ENCODE data around the gene PRIMA1. TPM values are rescaled to one million over a fixed set of nuclear protein-coding genes. Genes with fewer than 3 reads are reported as not detected.
A peak's percentile ranks its signal among the peaks of the same experiment; 100 is the strongest.

PRIMA1 gene
- total RNA-seq, 1 donor from 2014 or later: 8.4 TPM

- ATAC-seq (ENCODE audit: poor library complexity) (no peak), DNase-seq (no peak)
- intact Hi-C loops (cut with DNase I): no loop called here
Measured at GRCh38 chr14:93720981-93721483, 67.3 kb downstream of the PRIMA1 start.

DNA sequence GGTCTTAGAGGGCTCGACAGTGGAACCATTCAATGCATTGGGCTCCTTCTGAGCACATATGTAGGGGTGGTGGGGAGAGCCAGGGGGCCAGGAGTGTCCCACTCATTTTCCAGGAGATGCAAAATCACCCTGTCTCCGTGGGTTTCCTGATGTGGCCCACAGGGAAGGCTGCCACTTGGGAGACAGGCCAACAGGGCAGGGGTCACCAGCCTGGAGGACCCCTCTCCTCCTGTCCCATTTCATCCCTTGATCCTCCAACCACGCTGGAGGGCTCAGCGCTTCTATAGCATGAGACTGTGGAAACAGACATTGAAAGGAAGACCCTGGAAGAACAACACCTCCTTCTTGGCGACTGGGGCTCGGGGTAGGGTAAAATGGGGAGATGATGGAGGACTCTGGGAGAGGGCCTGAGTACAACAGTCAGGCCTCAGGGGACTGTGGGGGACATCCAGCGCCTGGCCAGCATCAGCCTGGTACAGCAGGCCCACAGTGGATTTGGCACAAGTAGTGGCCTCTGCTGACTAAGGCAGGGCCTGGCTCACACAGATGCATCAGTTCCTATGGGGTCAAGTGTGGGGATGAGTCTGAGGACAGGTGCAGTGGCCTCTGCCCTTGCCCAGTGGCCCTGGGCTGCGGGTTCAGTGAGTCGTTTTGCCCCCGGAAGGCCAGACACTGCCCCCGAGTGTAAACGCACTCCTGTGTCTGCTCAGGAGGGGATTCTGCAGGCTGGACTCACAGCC, 68.0 kb downstream of the PRIMA1 start:
- intact Hi-C loops (cut with DNase I): no loop called here
- DNase-seq (no peak), ATAC-seq (ENCODE audit: poor library complexity) (no peak)

GRCh38 chr14:93719256-93719655, 69.0 kb downstream of the PRIMA1 start:
- intact Hi-C loops (cut with DNase I): no loop called here
- no peak for ATAC-seq (ENCODE audit: poor library complexity)
- DNase-seq: no peak

DNA sequence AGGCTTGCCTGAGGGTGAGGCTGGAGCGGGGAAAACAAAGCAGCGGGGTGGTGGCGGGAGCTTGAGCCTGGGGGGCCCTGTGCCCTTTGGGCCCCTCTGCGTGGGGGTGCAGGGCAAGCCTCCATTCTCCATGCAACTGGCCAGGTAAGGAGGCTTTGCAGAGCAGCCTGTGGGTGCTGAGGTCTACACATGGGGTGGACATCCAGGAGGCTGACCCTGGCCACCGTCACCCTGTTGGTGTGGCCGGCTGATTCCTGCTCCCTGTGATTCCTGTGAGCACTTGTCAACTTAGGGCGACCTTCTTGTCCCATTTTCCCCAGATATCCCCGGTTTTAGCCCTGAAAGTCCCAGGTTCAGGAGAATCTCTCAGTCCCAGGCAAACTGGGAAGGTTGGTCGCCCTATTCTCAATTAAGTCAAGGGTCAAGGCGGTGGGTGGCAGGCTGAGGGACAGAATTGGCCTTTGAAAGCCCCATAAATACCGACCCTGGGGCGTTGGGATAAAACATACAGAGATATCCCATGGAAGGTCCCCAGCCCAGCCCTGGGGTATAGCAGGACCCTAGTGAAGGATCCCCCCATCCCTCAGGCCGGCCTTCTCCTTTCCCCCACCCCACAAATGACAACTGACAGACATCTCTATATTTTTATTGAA, 70.5 kb downstream of the PRIMA1 start:
- intact Hi-C loops (cut with DNase I): no loop called here

GRCh38 chr14:93716746-93717667, 71.3 kb downstream of the PRIMA1 start:
- DNase-seq (no peak), ATAC-seq (ENCODE audit: poor library complexity) (no peak)
- intact Hi-C loops (cut with DNase I): no loop called here

More for the DNA sequence above, 70.5 kb downstream of the PRIMA1 start:
- DNase-seq (no peak), ATAC-seq (ENCODE audit: poor library complexity) (peak; percentile 12)

DNA sequence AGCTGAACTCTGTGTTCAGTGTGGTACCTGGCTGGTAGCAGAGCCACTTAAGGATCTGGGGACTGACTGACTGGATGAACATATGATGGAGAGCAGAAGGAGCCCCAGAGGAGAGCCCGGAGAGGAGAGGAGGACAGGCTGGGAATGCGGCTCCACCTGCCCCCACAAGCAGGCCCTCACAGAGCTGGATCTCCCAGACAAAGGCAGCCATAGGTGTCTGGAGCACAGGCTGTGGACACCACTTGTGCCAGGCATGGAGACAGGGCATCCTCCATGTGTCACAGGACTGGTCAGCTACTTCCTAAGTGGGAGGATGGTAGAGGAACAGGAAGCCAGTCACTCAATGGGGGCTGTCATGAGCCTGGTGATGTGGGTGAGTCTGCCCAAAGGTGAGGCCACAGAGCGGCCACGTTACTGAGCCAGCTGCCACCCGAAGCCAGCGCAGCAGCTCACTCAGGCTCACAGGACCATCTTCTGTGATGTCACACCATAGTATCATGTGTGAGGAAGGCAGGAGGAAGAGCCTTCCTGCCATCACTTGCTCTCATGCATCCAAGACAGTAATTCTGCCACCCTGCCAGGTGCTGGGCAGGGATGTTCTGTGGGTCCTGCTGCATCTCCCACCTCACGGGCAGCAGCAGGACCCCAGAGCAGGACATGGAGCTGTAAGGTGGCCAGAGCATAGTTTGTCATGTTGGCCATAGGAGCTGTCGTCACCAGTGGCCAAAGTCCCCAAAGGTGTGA, 72.1 kb downstream of the PRIMA1 start:
- intact Hi-C loops (cut with DNase I): no loop called here
- ATAC-seq (ENCODE audit: poor library complexity) (no peak), DNase-seq (no peak)

DNA sequence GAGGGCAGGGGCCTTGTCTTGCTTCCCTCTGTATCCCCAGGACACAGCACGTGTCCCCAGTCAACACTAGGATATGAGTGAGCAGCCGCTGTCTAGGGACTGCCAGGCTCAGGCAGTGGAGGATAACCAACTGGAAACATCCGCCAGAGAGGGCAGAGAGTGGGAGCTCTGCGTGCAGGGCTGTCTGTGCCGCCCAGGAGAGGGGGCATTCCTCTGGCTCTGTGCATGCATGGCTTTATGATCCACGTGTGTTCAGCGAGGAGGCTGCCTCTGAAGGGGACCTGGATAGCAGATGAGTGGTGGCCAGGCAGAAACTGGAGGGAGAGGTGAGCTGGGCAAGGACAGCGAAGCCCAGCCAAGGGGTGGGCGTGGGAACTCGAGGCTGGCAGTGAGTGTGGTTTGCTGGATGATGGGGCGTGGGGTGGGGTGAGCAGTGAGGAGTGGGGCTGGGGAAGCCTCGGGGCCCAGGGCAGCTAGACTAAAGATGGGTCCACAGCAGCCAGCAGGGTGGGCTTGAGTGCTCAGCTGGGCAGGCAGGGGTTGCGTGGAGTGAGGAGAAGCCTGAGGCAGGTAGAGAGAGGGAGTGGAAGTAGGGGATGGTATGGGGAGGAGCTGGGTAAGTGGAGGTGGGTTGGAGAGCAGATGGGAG, 72.9 kb downstream of the PRIMA1 start:
- intact Hi-C loops (cut with DNase I): no loop called here
- ATAC-seq (ENCODE audit: poor library complexity): no peak
- no peak for DNase-seq

DNA sequence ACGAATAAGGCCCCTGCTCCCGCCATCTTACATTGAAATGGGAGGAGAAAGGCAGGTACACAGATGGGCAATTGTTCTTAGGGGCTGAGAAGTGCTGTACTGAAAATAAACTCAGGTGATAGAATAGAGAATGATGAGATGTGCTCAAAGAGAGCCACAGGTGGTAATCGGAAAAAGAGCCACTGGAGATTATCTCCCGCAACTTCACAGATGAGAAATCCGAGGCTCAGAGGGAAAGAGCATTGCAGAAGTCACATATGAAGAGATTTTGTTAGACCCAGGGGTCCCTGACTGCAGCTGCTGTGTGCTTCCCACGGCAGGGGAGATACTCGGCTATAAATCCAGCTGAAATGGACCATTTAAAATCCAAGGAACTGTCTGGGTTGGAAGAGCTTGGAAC, 73.7 kb downstream of the PRIMA1 start:
- ATAC-seq (ENCODE audit: poor library complexity) (no peak), DNase-seq (no peak)
- intact Hi-C loops (cut with DNase I): no loop called here

GRCh38 chr14:93713726-93714405, 74.4 kb downstream of the PRIMA1 start:
- intact Hi-C loops (cut with DNase I): no loop called here
- DNase-seq (no peak), ATAC-seq (ENCODE audit: poor library complexity) (no peak)

GRCh38 chr14:93712838-93713724, 75.2 kb downstream of the PRIMA1 start:
- ATAC-seq (ENCODE audit: poor library complexity) (no peak), DNase-seq (no peak)
- intact Hi-C loops (cut with DNase I): no loop called here

DNA sequence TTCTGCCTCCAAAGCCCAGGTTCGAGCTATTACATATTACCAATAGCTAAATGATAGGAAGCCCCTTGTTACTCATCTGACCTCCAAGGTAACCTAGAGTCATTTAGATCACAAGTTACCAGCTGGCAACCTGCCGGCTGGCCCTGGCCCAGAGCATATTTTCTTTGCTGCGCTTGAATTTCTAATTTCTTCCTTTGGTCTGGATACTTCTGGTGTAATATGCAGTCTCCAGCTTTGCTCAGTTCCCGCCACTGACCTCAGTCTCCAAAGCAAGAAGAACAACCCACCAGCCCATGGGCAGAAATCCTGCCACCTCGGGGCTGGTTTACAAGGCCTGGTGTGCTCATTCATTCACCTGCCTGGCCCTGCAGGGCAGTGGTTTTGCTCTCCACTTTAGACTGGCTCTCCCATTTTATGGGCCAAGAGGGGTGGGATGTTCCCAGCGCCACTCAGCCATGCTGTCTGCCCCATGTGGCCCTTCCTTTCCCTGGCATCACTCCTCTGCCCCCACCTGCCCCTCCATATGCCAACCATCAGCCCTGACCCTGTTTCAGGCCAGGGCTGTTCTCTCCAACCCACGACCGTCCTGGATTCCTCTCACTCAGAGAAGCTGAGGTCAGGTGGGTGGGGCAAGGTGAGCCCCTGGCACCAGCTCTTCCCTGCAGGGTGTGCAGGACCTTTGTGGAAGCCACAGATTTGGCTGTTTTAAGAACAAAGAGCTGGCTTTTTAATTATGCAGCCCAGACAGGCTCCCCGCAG, 76.0 kb downstream of the PRIMA1 start:
- intact Hi-C loops (cut with DNase I): no loop called here
- DNase-seq (no peak), ATAC-seq (ENCODE audit: poor library complexity) (no peak)

DNA sequence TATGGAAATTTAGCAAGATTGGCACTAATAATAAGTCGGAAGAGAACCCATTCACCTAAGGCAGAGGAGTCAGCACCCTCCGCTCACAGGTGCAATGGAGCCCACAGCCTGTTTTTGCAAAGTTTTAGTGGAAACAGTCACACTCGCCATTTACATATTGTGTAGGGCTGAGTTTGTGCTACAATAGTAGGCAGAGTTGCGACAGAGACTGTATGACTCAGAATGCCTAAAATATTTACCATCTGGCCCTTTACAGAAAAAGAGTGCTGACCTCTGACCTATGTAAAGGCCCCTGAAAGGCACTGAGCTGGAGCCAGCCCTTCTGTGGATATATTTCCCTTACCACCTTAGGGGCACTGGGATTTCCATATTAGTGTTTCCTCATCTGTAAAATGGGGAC, 79.0 kb downstream of the PRIMA1 start:
- intact Hi-C loops (cut with DNase I): no loop called here
- no peak for ATAC-seq (ENCODE audit: poor library complexity)
- no peak for DNase-seq

DNA sequence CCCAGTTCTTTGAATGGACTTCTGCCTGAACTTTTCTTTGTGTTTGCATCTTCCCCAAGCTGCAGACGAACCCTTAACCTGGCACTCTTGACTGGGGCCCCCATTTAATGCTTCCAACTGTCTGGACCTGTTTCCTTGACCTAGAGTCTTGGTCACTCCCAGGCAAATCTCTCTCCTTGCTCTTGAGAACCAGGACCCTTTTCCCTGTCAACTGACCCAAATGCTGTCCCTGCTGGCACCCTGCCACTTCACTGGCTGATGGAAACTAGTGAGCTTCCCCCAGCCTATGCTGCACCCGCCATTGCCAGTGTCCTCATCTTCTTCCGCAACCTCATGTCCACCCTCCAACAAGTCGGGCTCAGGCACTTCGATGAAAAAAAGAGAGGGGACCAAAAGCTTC, 79.5 kb downstream of the PRIMA1 start:
- ATAC-seq (ENCODE audit: poor library complexity) (no peak), DNase-seq (no peak)
- intact Hi-C loops (cut with DNase I): no loop called here

DNA sequence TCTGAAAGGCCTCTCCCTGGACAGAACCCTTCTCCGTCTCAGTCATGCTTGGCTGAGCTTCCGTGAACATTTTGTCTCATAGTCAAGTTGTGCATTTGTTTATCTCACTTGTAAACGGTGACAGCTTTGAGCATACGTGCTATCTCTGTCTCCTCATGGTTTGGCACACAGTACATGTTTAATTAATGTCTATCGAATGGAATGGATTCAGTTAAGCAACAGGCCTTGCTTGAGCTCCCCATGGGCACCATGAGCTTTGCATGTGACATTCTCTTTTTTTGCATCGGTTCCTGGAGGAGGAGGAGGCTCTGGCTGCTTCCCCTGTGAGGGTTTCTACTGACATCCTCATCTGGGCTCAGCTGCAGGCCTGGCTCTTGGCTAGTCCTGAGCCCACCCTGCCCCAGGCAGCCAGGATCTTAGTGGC, 80.0 kb downstream of the PRIMA1 start:
- intact Hi-C loops (cut with DNase I): no loop called here
- peak; percentile 89 for ATAC-seq (ENCODE audit: poor library complexity)

DNA sequence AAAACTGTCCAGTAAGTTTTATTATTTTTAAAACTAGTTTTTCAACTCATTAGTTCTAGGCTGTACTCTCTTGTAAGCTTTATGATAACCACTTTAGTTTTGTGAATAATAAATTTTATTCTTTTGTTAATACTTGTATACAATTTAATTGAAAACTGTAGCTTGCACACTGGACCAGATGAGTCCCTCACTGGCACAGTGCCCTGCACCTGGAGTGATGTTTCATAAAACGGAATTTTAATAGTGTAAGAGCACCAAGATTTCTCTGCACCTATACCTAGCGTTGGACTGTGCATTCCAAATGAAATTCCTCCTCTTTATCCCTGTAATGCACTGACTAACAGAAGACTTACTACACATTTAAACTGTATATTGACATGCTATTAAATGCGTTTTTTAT, 80.8 kb downstream of the PRIMA1 start:
- ATAC-seq (ENCODE audit: poor library complexity) (no peak), DNase-seq (no peak)
- intact Hi-C loops (cut with DNase I): no loop called here

More for the DNA sequence above, 80.0 kb downstream of the PRIMA1 start:
- no peak for DNase-seq

GRCh38 chr14:93706360-93706955, 81.8 kb downstream of the PRIMA1 start:
- no peak for DNase-seq
- ATAC-seq (ENCODE audit: poor library complexity): no peak
- intact Hi-C loops (cut with DNase I): no loop called here
